ENCODE data around the gene TAF4. TPM values are rescaled to one million over a fixed set of nuclear protein-coding genes. Genes with fewer than 3 reads are reported as not detected.

Gene TAF4
- total and polyA plus RNA-seq, 2 donors from 2014 or later: 3.7 to 18.4 TPM

DNA sequence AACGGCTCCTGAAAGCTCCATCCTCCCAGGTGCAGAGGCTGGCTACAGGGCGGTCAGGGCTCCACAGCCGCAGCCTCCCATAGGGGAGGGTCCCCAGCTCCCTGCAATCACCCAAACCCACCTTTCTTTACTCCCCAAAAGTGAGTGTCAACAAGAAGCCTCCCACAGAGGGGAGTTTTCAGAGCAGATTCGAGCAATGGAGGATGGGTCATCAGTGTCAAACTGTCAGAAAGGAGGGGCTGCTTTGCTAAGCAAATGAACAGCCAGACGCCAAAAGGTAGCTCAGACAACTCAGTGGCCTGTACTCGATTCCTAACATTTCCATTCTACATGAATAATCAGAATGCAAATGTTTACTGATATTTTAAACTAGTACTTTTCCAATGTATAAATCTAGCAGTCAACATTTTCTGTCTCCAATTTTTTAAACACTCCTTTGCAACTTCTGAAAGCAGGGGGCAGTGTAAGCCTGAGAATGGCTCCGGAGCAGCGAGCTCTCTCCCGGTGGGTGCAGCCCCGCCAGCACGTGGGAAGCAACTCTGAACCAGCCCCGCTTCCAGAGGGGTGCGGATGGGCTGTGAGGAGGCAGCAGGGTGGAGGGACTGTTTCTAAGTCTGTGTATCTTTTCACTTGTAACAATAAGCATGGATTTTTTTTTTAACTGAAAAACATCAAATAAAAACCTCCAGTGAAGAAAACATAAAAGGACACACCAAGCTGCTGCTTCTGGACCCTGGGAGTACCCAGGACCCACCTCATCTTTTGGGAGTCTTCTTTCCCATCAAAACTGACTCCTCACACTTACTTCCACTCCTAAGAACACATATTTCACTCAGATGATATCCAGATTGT lies 54.9 kb downstream of the TAF4 start:
- H3K4me3 ChIP-seq (ENCODE audit: low read length in 3 of 3): no peak overlapping the region
- TF ChIP-seq, protein P1, sequence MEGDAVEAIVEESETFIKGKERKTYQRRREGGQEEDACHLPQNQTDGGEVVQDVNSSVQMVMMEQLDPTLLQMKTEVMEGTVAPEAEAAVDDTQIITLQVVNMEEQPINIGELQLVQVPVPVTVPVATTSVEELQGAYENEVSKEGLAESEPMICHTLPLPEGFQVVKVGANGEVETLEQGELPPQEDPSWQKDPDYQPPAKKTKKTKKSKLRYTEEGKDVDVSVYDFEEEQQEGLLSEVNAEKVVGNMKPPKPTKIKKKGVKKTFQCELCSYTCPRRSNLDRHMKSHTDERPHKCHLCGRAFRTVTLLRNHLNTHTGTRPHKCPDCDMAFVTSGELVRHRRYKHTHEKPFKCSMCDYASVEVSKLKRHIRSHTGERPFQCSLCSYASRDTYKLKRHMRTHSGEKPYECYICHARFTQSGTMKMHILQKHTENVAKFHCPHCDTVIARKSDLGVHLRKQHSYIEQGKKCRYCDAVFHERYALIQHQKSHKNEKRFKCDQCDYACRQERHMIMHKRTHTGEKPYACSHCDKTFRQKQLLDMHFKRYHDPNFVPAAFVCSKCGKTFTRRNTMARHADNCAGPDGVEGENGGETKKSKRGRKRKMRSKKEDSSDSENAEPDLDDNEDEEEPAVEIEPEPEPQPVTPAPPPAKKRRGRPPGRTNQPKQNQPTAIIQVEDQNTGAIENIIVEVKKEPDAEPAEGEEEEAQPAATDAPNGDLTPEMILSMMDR (IDR thresholded peaks at IDR 0.05; ENCODE audit: borderline replicate concordance, extremely low read depth, insufficient read depth): peak; percentile 55
- no peaks in the 10 kb centered on the region for H3K9me3 ChIP-seq (ENCODE audit: control insufficient read depth in 2 of 3, insufficient read depth in 1 of 3, low read length in 3 of 3)
- H3K27ac ChIP-seq (ENCODE audit: low read depth in 2 of 2, low read length in 2 of 2): no peak overlapping the region
- peak in 4 of 5 donors; percentile 51 to 73 (median 67) for DNase-seq
- H3K9ac ChIP-seq (ENCODE audit: low read length in 3 of 3): no peak overlapping the region
- intact Hi-C loops (cut with DNase I): loop anchor here (10.0 kb wide), 1 partner anchor 124 kb away; no protein-coding TSS in a partner anchor
- H3K36me3 ChIP-seq (ENCODE audit: control insufficient read depth in 2 of 3, insufficient read depth in 3 of 3, low read length in 3 of 3): peaks cover 2 to 47% (median 25%) of the 10 kb centered on the region in 3 donors
- H3K27me3 ChIP-seq (ENCODE audit: control insufficient read depth, insufficient read depth, low read length): no peaks in the 10 kb centered on the region
- peaks cover 0 to 4% (median 0%) of the 10 kb centered on the region in 3 donors for H3K4me1 ChIP-seq (ENCODE audit: control insufficient read depth in 2 of 3, insufficient read depth in 2 of 3, low read depth in 1 of 3, low read length in 3 of 3)
- FAIRE-seq: no peak

DNA sequence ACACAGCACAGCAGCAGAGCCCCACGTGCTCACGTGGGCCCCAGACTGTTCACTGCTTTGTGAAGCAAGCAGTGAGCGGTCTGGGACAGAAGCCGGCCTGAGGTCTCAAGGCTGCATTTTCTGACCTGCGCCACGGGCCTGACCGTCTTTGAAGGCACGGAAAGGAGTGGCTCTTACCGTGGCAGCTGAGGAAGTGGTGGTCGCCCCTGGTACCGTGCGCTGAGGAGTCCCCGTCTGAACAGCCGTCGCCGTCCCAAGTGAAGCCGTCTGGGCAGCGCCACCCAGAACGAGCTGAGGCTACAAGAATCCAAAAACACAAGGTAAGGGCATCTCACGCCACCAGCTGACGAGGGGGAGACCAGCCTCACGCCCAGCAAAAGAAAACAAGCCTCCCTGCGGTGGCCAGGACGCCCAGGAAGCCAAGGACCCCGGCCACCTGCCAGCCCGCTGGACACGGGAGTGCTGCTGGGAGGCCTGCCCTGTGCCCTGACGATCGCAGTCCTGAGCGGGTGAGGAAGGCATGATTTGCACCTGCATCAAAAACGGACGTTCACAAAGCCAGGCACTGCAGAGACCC lies 55.7 kb downstream of the TAF4 start:
- TF ChIP-seq, protein P1 (IDR thresholded peaks at IDR 0.05; ENCODE audit: borderline replicate concordance, extremely low read depth, insufficient read depth): no peak
- intact Hi-C loops (cut with DNase I): loop anchor here (10.0 kb wide), 1 partner anchor 125 kb away; no protein-coding TSS in a partner anchor
- DNase-seq: no peak
- peaks cover 0 to under 1% (median 0%) of the 10 kb centered on the region in 3 donors for H3K4me1 ChIP-seq (ENCODE audit: control insufficient read depth in 2 of 3, insufficient read depth in 2 of 3, low read depth in 1 of 3, low read length in 3 of 3)
- peaks cover 2 to 55% (median 25%) of the 10 kb centered on the region in 3 donors for H3K36me3 ChIP-seq (ENCODE audit: control insufficient read depth in 2 of 3, insufficient read depth in 3 of 3, low read length in 3 of 3)
- H3K27me3 ChIP-seq (ENCODE audit: control insufficient read depth, insufficient read depth, low read length): no peaks in the 10 kb centered on the region
- no peak for FAIRE-seq
- no peak overlapping the region for H3K9ac ChIP-seq (ENCODE audit: low read length in 3 of 3)
- no peaks in the 10 kb centered on the region for H3K9me3 ChIP-seq (ENCODE audit: control insufficient read depth in 2 of 3, insufficient read depth in 1 of 3, low read length in 3 of 3)
- no peak overlapping the region for H3K27ac ChIP-seq (ENCODE audit: low read depth in 2 of 2, low read length in 2 of 2)
- no peak overlapping the region for H3K4me3 ChIP-seq (ENCODE audit: low read length in 3 of 3)

DNA sequence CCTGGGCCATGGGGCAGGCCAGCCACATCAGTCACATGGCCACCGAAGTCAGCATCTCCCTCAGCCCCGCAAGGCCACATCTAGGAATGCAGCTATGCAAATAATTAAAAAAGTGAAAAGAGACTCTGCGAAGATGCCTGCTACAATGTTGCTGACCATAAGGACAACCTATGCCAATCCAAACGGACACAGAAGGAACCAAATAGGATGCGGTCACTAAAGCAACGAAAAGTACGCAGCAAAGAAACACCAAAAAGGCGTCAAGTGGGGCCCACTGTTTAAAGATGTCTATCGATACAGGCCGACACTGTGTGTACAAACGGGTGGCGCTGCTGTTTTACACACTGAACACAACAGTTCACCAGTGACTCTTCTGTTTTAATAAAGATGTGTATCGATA lies 56.4 kb downstream of the TAF4 start:
- TF ChIP-seq, protein P1 (IDR thresholded peaks at IDR 0.05; ENCODE audit: borderline replicate concordance, extremely low read depth, insufficient read depth): no peak
- H3K27me3 ChIP-seq (ENCODE audit: control insufficient read depth, insufficient read depth, low read length): no peaks in the 10 kb centered on the region
- no peaks in the 10 kb centered on the region for H3K4me1 ChIP-seq (ENCODE audit: control insufficient read depth in 2 of 3, insufficient read depth in 2 of 3, low read depth in 1 of 3, low read length in 3 of 3)
- FAIRE-seq (no peak), DNase-seq (no peak)
- no peak overlapping the region for H3K27ac ChIP-seq (ENCODE audit: low read depth in 2 of 2, low read length in 2 of 2)
- H3K9ac ChIP-seq (ENCODE audit: low read length in 3 of 3): no peak overlapping the region
- no peaks in the 10 kb centered on the region for H3K9me3 ChIP-seq (ENCODE audit: control insufficient read depth in 2 of 3, insufficient read depth in 1 of 3, low read length in 3 of 3)
- H3K36me3 ChIP-seq (ENCODE audit: control insufficient read depth in 2 of 3, insufficient read depth in 3 of 3, low read length in 3 of 3): peaks cover 2 to 57% (median 25%) of the 10 kb centered on the region in 3 donors
- H3K4me3 ChIP-seq (ENCODE audit: low read length in 3 of 3): no peak overlapping the region
- intact Hi-C loops (cut with DNase I): no loop called here

Data from kidney (tissue), 14 donors.